Trophoblast cell (in vitro differentiated cells and primary cell): ENCODE results near the gene GALNT13.

Source experiments
- DNase-seq, 2 donors: peaks; one replicate each; pipeline ENCODE4 v3.0.0-alpha.2; 2016
- H2AFZ ChIP-seq: 2 replicates; pipeline ENCODE4 v1.6.1; 2013; ENCODE audit warnings: low read length, moderate library complexity, mild to moderate bottlenecking; ENCODE audit not compliant: insufficient read depth, poor library complexity
- H2AK5ac ChIP-seq: 2 replicates; pipeline ENCODE4 v1.6.1; 2013; ENCODE audit warnings: mild to moderate bottlenecking, low read length
- H2BK120ac ChIP-seq: 2 replicates; pipeline ENCODE4 v1.6.1; 2013; ENCODE audit warnings: low read length, mild to moderate bottlenecking, moderate library complexity; ENCODE audit not compliant: insufficient read depth, poor library complexity
- H2BK12ac ChIP-seq: 2 replicates; pipeline ENCODE4 v1.6.1; 2013; ENCODE audit warnings: mild to moderate bottlenecking, low read length, moderate library complexity
- H2BK5ac ChIP-seq: 2 replicates; pipeline ENCODE4 v1.6.1; 2013; ENCODE audit warnings: low read length, low read depth, moderate library complexity, mild to moderate bottlenecking; ENCODE audit not compliant: poor library complexity
- H3K14ac ChIP-seq: 2 replicates; pipeline ENCODE4 v1.6.1; 2013; ENCODE audit warnings: mild to moderate bottlenecking, low read length
- H3K18ac ChIP-seq: 2 replicates; pipeline ENCODE4 v1.6.1; 2013; ENCODE audit warnings: mild to moderate bottlenecking, low read length
- H3K23ac ChIP-seq: 2 replicates; pipeline ENCODE4 v1.6.1; 2013; ENCODE audit warnings: low read length
- H3K27ac ChIP-seq: 2 replicates; pipeline ENCODE4 v1.5.1; 2013; ENCODE audit warnings: low read depth, mild to moderate bottlenecking, inconsistent platforms, low read length, moderate library complexity
- H3K27me3 ChIP-seq: 2 replicates; pipeline ENCODE4 v1.6.1; 2013; ENCODE audit warnings: inconsistent platforms, mild to moderate bottlenecking, low read length, moderate library complexity; ENCODE audit not compliant: insufficient read depth
- H3K36me3 ChIP-seq, 2 experiments: 1 replicate in 1 of 2; 2 replicates in 1 of 2; pipeline ENCODE4 v1.6.1; 2013; ENCODE audit warnings: low read length in 2 of 2, mild to moderate bottlenecking in 2 of 2, moderate library complexity in 1 of 2; ENCODE audit not compliant: insufficient read depth in 2 of 2, control insufficient read depth in 1 of 2
- H3K4ac ChIP-seq: 2 replicates; pipeline ENCODE4 v1.6.1; 2013; ENCODE audit warnings: low read depth, mild to moderate bottlenecking, low read length, moderate library complexity
- H3K4me1 ChIP-seq, 2 experiments: 1 replicate in 1 of 2; 2 replicates in 1 of 2; pipeline ENCODE4 v1.6.1; 2013; ENCODE audit warnings: low read length in 2 of 2, mild to moderate bottlenecking in 2 of 2, moderate library complexity in 1 of 2; ENCODE audit not compliant: insufficient read depth in 2 of 2, control insufficient read depth in 1 of 2
- H3K4me2 ChIP-seq: 2 replicates; pipeline ENCODE4 v1.6.1; 2013; ENCODE audit warnings: inconsistent platforms, mild to moderate bottlenecking, low read length, moderate library complexity
- H3K4me3 ChIP-seq: 2 replicates; pipeline ENCODE4 v1.5.1; 2013; ENCODE audit warnings: mild to moderate bottlenecking, low read depth, low read length, inconsistent platforms
- H3K79me1 ChIP-seq: one replicate; pipeline ENCODE4 v1.6.1; 2013; ENCODE audit warnings: low read length
- H3K79me2 ChIP-seq: 2 replicates; pipeline ENCODE4 v1.6.1; 2013; ENCODE audit warnings: low read length, mild to moderate bottlenecking; ENCODE audit not compliant: control insufficient read depth, insufficient read depth, poor library complexity
- H3K9ac ChIP-seq: 2 replicates; pipeline ENCODE4 v1.6.1; 2013; ENCODE audit warnings: mild to moderate bottlenecking, low read length
- H3K9me3 ChIP-seq: 2 replicates; pipeline ENCODE4 v1.6.1; 2013; ENCODE audit warnings: low read depth, mild to moderate bottlenecking, control low read depth, inconsistent platforms, low read length; ENCODE audit not compliant: insufficient read depth
- H4K12ac ChIP-seq: 2 replicates; pipeline ENCODE4 v1.6.1; 2013; ENCODE audit warnings: low read depth, mild to moderate bottlenecking, low read length, moderate library complexity
- H4K8ac ChIP-seq: 2 replicates; pipeline ENCODE4 v1.6.1; 2013; ENCODE audit warnings: low read depth, mild to moderate bottlenecking, low read length, moderate library complexity
- H4K91ac ChIP-seq: one replicate; pipeline ENCODE4 v1.6.1; 2013; ENCODE audit warnings: low read depth, mild to moderate bottlenecking, low read length, moderate library complexity
- WGBS: extraction: QIAGEN DNeasy Blood & Tissue Kit; methylation state at CpG from one replicate; pipeline ENCODE4 v1.1.7; 2013; ENCODE audit warnings: missing lambda C conversion rate; ENCODE audit not compliant: insufficient read length, insufficient coverage; ENCODE audit errors: extremely low coverage; 5-methylcytosine and 5-hydroxymethylcytosine counted together

The GALNT13 gene

GRCh38 chr2:154093856-154094255, 222.1 kb downstream of the GALNT13 start:
- Histone ChIP-seq H3K9me3 (no peaks in the 10 kb centered on the region), H3K4me2 (no peak overlapping the region), H2AFZ (no peak overlapping the region), H3K23ac (no peak overlapping the region), H3K79me1 (no peaks in the 10 kb centered on the region), H3K14ac (no peak overlapping the region), H3K27ac (no peak overlapping the region), H3K4ac (no peak overlapping the region), H2BK5ac (no peak overlapping the region), H3K9ac (no peak overlapping the region), H4K12ac (no peak overlapping the region), H3K4me1 (no peaks in the 10 kb centered on the region), H3K4me3 (no peak overlapping the region), H4K91ac (no peak overlapping the region), H4K8ac (no peak overlapping the region), H3K27me3 (no peaks in the 10 kb centered on the region), H3K79me2 (no peaks in the 10 kb centered on the region), H3K36me3 (no peaks in the 10 kb centered on the region), H3K18ac (no peak overlapping the region), H2BK120ac (no peak overlapping the region), H2AK5ac (no peak overlapping the region), H2BK12ac (no peak overlapping the region)
- WGBS = no CpG with 5 or more reads among the region's 2 CpGs
- no peak for DNase-seq

GRCh38 chr2:154097833-154098398, 226.2 kb downstream of the GALNT13 start:
- no peaks in the 10 kb centered on the region for H3K79me1 ChIP-seq
- WGBS = no CpG with 5 or more reads among the region's 4 CpGs
- no peak overlapping the region for H3K27ac ChIP-seq
- no peak overlapping the region for H3K14ac ChIP-seq
- H2BK12ac ChIP-seq = no peak overlapping the region
- H4K91ac ChIP-seq = no peak overlapping the region
- no peaks in the 10 kb centered on the region for H3K27me3 ChIP-seq
- no peak overlapping the region for H3K18ac ChIP-seq
- H2BK120ac ChIP-seq = no peak overlapping the region
- no peak overlapping the region for H2AFZ ChIP-seq
- no peak overlapping the region for H3K4ac ChIP-seq
- no peak overlapping the region for H4K8ac ChIP-seq
- no peaks in the 10 kb centered on the region for H3K79me2 ChIP-seq
- H3K4me2 ChIP-seq = no peak overlapping the region
- no peaks in the 10 kb centered on the region for H3K4me1 ChIP-seq
- no peak overlapping the region for H2AK5ac ChIP-seq
- no peak overlapping the region for H3K9ac ChIP-seq
- H3K36me3 ChIP-seq = no peaks in the 10 kb centered on the region
- DNase-seq = no peak
- H3K23ac ChIP-seq = no peak overlapping the region
- no peaks in the 10 kb centered on the region for H3K9me3 ChIP-seq
- H3K4me3 ChIP-seq = no peak overlapping the region
- no peak overlapping the region for H4K12ac ChIP-seq
- H2BK5ac ChIP-seq = no peak overlapping the region

GRCh38 chr2:154120706-154121105, 249.0 kb downstream of the GALNT13 start:
- no peaks in the 10 kb centered on the region for H3K27me3 ChIP-seq
- no peak overlapping the region for H2BK120ac ChIP-seq
- no peak overlapping the region for H3K14ac ChIP-seq
- no peak overlapping the region for H3K4me3 ChIP-seq
- H4K8ac ChIP-seq = no peak overlapping the region
- no peak overlapping the region for H3K9ac ChIP-seq
- H2BK12ac ChIP-seq = no peak overlapping the region
- H2BK5ac ChIP-seq = no peak overlapping the region
- no peak overlapping the region for H2AK5ac ChIP-seq
- H3K9me3 ChIP-seq = no peaks in the 10 kb centered on the region
- no peak overlapping the region for H3K4me2 ChIP-seq
- no peaks in the 10 kb centered on the region for H3K79me2 ChIP-seq
- H3K36me3 ChIP-seq = no peaks in the 10 kb centered on the region
- no peak for DNase-seq
- no peaks in the 10 kb centered on the region for H3K4me1 ChIP-seq
- no peak overlapping the region for H3K23ac ChIP-seq
- H3K79me1 ChIP-seq = no peaks in the 10 kb centered on the region
- no peak overlapping the region for H3K18ac ChIP-seq
- no peak overlapping the region for H3K4ac ChIP-seq
- H4K12ac ChIP-seq = no peak overlapping the region
- H2AFZ ChIP-seq = no peak overlapping the region
- no CpG with 5 or more reads among the region's 2 CpGs for WGBS
- no peak overlapping the region for H4K91ac ChIP-seq
- H3K27ac ChIP-seq = no peak overlapping the region

GRCh38 chr2:154125891-154126290, 254.2 kb downstream of the GALNT13 start:
- no peak overlapping the region for H3K14ac ChIP-seq
- no peaks in the 10 kb centered on the region for H3K79me1 ChIP-seq
- H3K4me1 ChIP-seq = no peaks in the 10 kb centered on the region
- H3K18ac ChIP-seq = no peak overlapping the region
- H4K12ac ChIP-seq = no peak overlapping the region
- no peak overlapping the region for H3K9ac ChIP-seq
- no peaks in the 10 kb centered on the region for H3K79me2 ChIP-seq
- no peaks in the 10 kb centered on the region for H3K9me3 ChIP-seq
- H4K91ac ChIP-seq = no peak overlapping the region
- no peak overlapping the region for H2BK120ac ChIP-seq
- no peak for DNase-seq
- no peaks in the 10 kb centered on the region for H3K36me3 ChIP-seq
- H3K4me2 ChIP-seq = no peak overlapping the region
- no peak overlapping the region for H2AFZ ChIP-seq
- H2BK12ac ChIP-seq = no peak overlapping the region
- no peak overlapping the region for H3K4me3 ChIP-seq
- no peak overlapping the region for H3K27ac ChIP-seq
- no peak overlapping the region for H2BK5ac ChIP-seq
- H2AK5ac ChIP-seq = no peak overlapping the region
- H3K4ac ChIP-seq = no peak overlapping the region
- H3K23ac ChIP-seq = no peak overlapping the region
- H3K27me3 ChIP-seq = no peaks in the 10 kb centered on the region
- H4K8ac ChIP-seq = no peak overlapping the region
